ENCODE data around the gene NGF.

- TF ChIP-seq CTCF (IDR thresholded peaks at IDR 0.05; ENCODE audit: poor library complexity) (no peak), EZH2 (IDR thresholded peaks at IDR 0.05; ENCODE audit: borderline replicate concordance) (no peak), EZH2phosphoT487 (IDR thresholded peaks at IDR 0.05; ENCODE audit: low read depth, severe bottlenecking, unreplicated experiment) (no peak)
These were observed 7.5 kb downstream of the NGF start for GRCh38 chr1:115330480-115331013.
